Activated T-cell treated with anti-CD3 and anti-CD28 coated beads, Interleukin-2, amount 50 U/mL, for 72 hours (primary cell): ENCODE results near the gene ADTRP. TPM values are rescaled to one million over a fixed set of nuclear protein-coding genes. Genes with fewer than 3 reads are reported as not detected.
A peak's percentile ranks its signal among the peaks of the same experiment; 100 is the strongest.

Experiments used
- ATAC-seq, 2 donors: fragments of 150-1000 bp; cut with Tn5 transposase; replicated peaks in 1 of 2; 2 replicates each; pipeline ENCODE4 v1.10.0; 2021; ENCODE audit warnings: moderate library complexity in 2 of 2, mild to moderate bottlenecking in 1 of 2
- DNase-seq, 2 donors: peaks; one replicate each; pipeline ENCODE4 v3.0.0; 2021 to 2022; ENCODE audit warnings: mixed read lengths in 1 of 2
- H3K27ac Mint-ChIP-seq: one replicate; pipeline ENCODE4 v1.8.0; 2022; ENCODE audit warnings: mild to moderate bottlenecking, moderate library complexity, mixed read lengths
- H3K27me3 Mint-ChIP-seq: one replicate; pipeline ENCODE4 v1.8.0; 2022; ENCODE audit warnings: low read depth, mixed read lengths
- H3K36me3 Mint-ChIP-seq, 2 donors: one replicate each; pipeline ENCODE4 v1.8.0; 2022; ENCODE audit warnings: mixed read lengths in 2 of 2, mild to moderate bottlenecking in 1 of 2; ENCODE audit not compliant: insufficient read depth in 2 of 2
- H3K4me1 Mint-ChIP-seq: one replicate; pipeline ENCODE4 v1.8.0; 2022; ENCODE audit warnings: low read depth, mixed read lengths
- H3K4me3 Mint-ChIP-seq, 2 donors: one replicate each; pipeline ENCODE4 v1.8.0; 2022; ENCODE audit warnings: mild to moderate bottlenecking in 2 of 2, mixed read lengths in 2 of 2, moderate library complexity in 2 of 2
- H3K9me3 Mint-ChIP-seq, 2 donors: one replicate each; pipeline ENCODE4 v1.8.0; 2022; ENCODE audit warnings: mixed read lengths in 2 of 2
- total RNA-seq, 2 donors: library from RNA; stranded (reverse); gene quantifications; one replicate each; pipeline ENCODE4 v1.2.3, GENCODE V29; 2022

The ADTRP gene
- total RNA-seq, 2 donors from 2014 or later: 62.4 to 71.6 TPM

GRCh38 chr6:11756292-11756691 lies 22.3 kb downstream of the ADTRP start:
- DNase-seq (no peak), ATAC-seq (no peak)
- no peak overlapping the region for H3K4me3 Mint-ChIP-seq
- no peak overlapping the region for H3K27ac Mint-ChIP-seq
- peaks cover 10 to 13% of the 10 kb centered on the region in 2 donors for H3K9me3 Mint-ChIP-seq
- peaks cover 6% of the 10 kb centered on the region for H3K27me3 Mint-ChIP-seq
- peaks cover 17% of the 10 kb centered on the region for H3K4me1 Mint-ChIP-seq
- H3K36me3 Mint-ChIP-seq: peaks cover 8 to 9% of the 10 kb centered on the region in 2 donors

GRCh38 chr6:11755725-11756124 lies 22.9 kb downstream of the ADTRP start:
- H3K36me3 Mint-ChIP-seq: peaks cover 8 to 9% of the 10 kb centered on the region in 2 donors
- H3K27ac Mint-ChIP-seq: no peak overlapping the region
- H3K4me3 Mint-ChIP-seq: no peak overlapping the region
- peaks cover 17% of the 10 kb centered on the region for H3K4me1 Mint-ChIP-seq
- peaks cover under 1% of the 10 kb centered on the region for H3K27me3 Mint-ChIP-seq
- ATAC-seq: no peak
- DNase-seq: no peak
- H3K9me3 Mint-ChIP-seq: peaks cover 10 to 13% of the 10 kb centered on the region in 2 donors

GRCh38 chr6:11754625-11755271 lies 23.9 kb downstream of the ADTRP start:
- Mint-ChIP-seq H3K9me3 (peaks cover 10 to 13% of the 10 kb centered on the region in 2 donors), H3K4me1 (peaks cover 17% of the 10 kb centered on the region), H3K27ac (no peak overlapping the region), H3K4me3 (no peak overlapping the region), H3K27me3 (no peaks in the 10 kb centered on the region), H3K36me3 (peaks cover 8 to 9% of the 10 kb centered on the region in 2 donors)
- ATAC-seq: no peak
- DNase-seq: no peak

GRCh38 chr6:11753798-11754197 lies 24.8 kb downstream of the ADTRP start:
- Mint-ChIP-seq H3K27me3 (no peaks in the 10 kb centered on the region), H3K36me3 (peaks cover 8 to 9% of the 10 kb centered on the region in 2 donors), H3K4me3 (no peak overlapping the region), H3K27ac (no peak overlapping the region), H3K9me3 (peaks cover 10 to 13% of the 10 kb centered on the region in 2 donors), H3K4me1 (peaks cover 17% of the 10 kb centered on the region)
- DNase-seq (no peak), ATAC-seq (no peak)

- Mint-ChIP-seq H3K4me1 (peaks cover 16% of the 10 kb centered on the region), H3K27ac (no peak overlapping the region), H3K36me3 (peaks cover 4 to 6% of the 10 kb centered on the region in 2 donors), H3K9me3 (peaks cover 4 to 12% of the 10 kb centered on the region in 2 donors), H3K4me3 (no peak overlapping the region), H3K27me3 (no peaks in the 10 kb centered on the region)
- no peak for ATAC-seq
- DNase-seq: no peak
These were observed 26.2 kb downstream of the ADTRP start for GRCh38 chr6:11752360-11752759.

- no peaks in the 10 kb centered on the region for H3K36me3 Mint-ChIP-seq
- ATAC-seq (no peak), DNase-seq (no peak)
- H3K27ac Mint-ChIP-seq: no peak overlapping the region
- H3K27me3 Mint-ChIP-seq: no peaks in the 10 kb centered on the region
- peaks cover 5% of the 10 kb centered on the region for H3K4me1 Mint-ChIP-seq
- H3K4me3 Mint-ChIP-seq: no peak overlapping the region
- peaks cover 0 to 4% of the 10 kb centered on the region in 2 donors for H3K9me3 Mint-ChIP-seq
These were observed 27.9 kb downstream of the ADTRP start for GRCh38 chr6:11750682-11751081.

GRCh38 chr6:11748591-11749210 lies 29.9 kb downstream of the ADTRP start:
- DNase-seq: no peak
- Mint-ChIP-seq H3K4me3 (no peak overlapping the region), H3K27me3 (no peaks in the 10 kb centered on the region), H3K27ac (no peak overlapping the region), H3K36me3 (peaks cover 1 to 4% of the 10 kb centered on the region in 2 donors), H3K9me3 (peaks cover 3 to 6% of the 10 kb centered on the region in 2 donors), H3K4me1 (peaks cover 9% of the 10 kb centered on the region)
- ATAC-seq: no peak

- DNase-seq: no peak
- H3K27ac Mint-ChIP-seq: no peak overlapping the region
- H3K4me1 Mint-ChIP-seq: peaks cover 13% of the 10 kb centered on the region
- no peaks in the 10 kb centered on the region for H3K27me3 Mint-ChIP-seq
- H3K4me3 Mint-ChIP-seq: no peak overlapping the region
- H3K9me3 Mint-ChIP-seq: peaks cover 3 to 10% of the 10 kb centered on the region in 2 donors
- ATAC-seq: no peak
- H3K36me3 Mint-ChIP-seq: peaks cover 1 to 4% of the 10 kb centered on the region in 2 donors
These were observed 31.6 kb downstream of the ADTRP start for GRCh38 chr6:11747021-11747420.

- H3K4me1 Mint-ChIP-seq: peaks cover 35% of the 10 kb centered on the region
- no peak overlapping the region for H3K27ac Mint-ChIP-seq
- H3K36me3 Mint-ChIP-seq: peaks cover 1 to 5% of the 10 kb centered on the region in 2 donors
- no peak overlapping the region for H3K4me3 Mint-ChIP-seq
- ATAC-seq (no peak), DNase-seq (no peak)
- H3K9me3 Mint-ChIP-seq: peaks cover 3 to 11% of the 10 kb centered on the region in 2 donors
- no peaks in the 10 kb centered on the region for H3K27me3 Mint-ChIP-seq
These were observed 33.9 kb downstream of the ADTRP start for GRCh38 chr6:11744753-11745152.

- no peaks in the 10 kb centered on the region for H3K27me3 Mint-ChIP-seq
- H3K27ac Mint-ChIP-seq: no peak overlapping the region
- DNase-seq: no peak
- peaks cover 3 to 11% of the 10 kb centered on the region in 2 donors for H3K9me3 Mint-ChIP-seq
- H3K4me3 Mint-ChIP-seq: no peak overlapping the region
- peaks cover 41% of the 10 kb centered on the region for H3K4me1 Mint-ChIP-seq
- no peak for ATAC-seq
- H3K36me3 Mint-ChIP-seq: peaks cover 1 to 5% of the 10 kb centered on the region in 2 donors
These were observed 34.5 kb downstream of the ADTRP start for GRCh38 chr6:11744101-11744500.

GRCh38 chr6:11740875-11741274 lies 37.7 kb downstream of the ADTRP start:
- Mint-ChIP-seq H3K27ac (no peak overlapping the region), H3K9me3 (peaks cover 3 to 11% of the 10 kb centered on the region in 2 donors), H3K4me1 (peaks cover 53% of the 10 kb centered on the region), H3K36me3 (peaks cover 1 to 5% of the 10 kb centered on the region in 2 donors), H3K27me3 (no peaks in the 10 kb centered on the region), H3K4me3 (peak overlapping the region; percentile 7 to 37)
- no peak for DNase-seq
- ATAC-seq: peak in 1 of 2 donors; percentile 41

GRCh38 chr6:11738661-11739375 lies 39.8 kb downstream of the ADTRP start:
- Mint-ChIP-seq H3K4me1 (peaks cover 60% of the 10 kb centered on the region), H3K9me3 (peaks cover 0 to 5% of the 10 kb centered on the region in 2 donors), H3K27ac (no peak overlapping the region), H3K36me3 (peaks cover 0 to 1% of the 10 kb centered on the region in 2 donors), H3K27me3 (no peaks in the 10 kb centered on the region), H3K4me3 (no peak overlapping the region)
- no peak for ATAC-seq
- DNase-seq: no peak

- no peaks in the 10 kb centered on the region for H3K27me3 Mint-ChIP-seq
- no peak overlapping the region for H3K4me3 Mint-ChIP-seq
- peaks cover 2 to 10% of the 10 kb centered on the region in 2 donors for H3K9me3 Mint-ChIP-seq
- ATAC-seq (no peak), DNase-seq (no peak)
- peaks cover 66% of the 10 kb centered on the region for H3K4me1 Mint-ChIP-seq
- no peak overlapping the region for H3K27ac Mint-ChIP-seq
- H3K36me3 Mint-ChIP-seq: peaks cover 3 to 5% of the 10 kb centered on the region in 2 donors
These were observed 40.4 kb downstream of the ADTRP start for GRCh38 chr6:11738234-11738633.
